HG03558 (cell line): ENCODE results near the gene FGB.

Experiments used
- ATAC-seq: cut with Tn5 transposase; IDR thresholded peaks from one replicate; pipeline ENCODE4 v1.9.1; 2021; ENCODE audit warnings: moderate number of reproducible peaks; ENCODE audit not compliant: unreplicated experiment; ENCODE audit errors: extremely low read depth

FGB gene

GRCh38 chr4:154562697-154563254, at the start of gene FGB:
Gene FGB (plus strand): TSS chr4:154563011. CDS start chr4:154563019, 8 bp downstream.
- no peak for ATAC-seq

GRCh38 chr4:154516318-154517029, 46.3 kb upstream of the FGB start:
- no peak for ATAC-seq

- no peak for ATAC-seq
Measured at GRCh38 chr4:154517591-154517990, 45.2 kb upstream of the FGB start.

GRCh38 chr4:154519214-154519613, 43.6 kb upstream of the FGB start:
- ATAC-seq, result no peak

- no peak for ATAC-seq
Measured at GRCh38 chr4:154521607-154522006, 41.2 kb upstream of the FGB start.

- no peak for ATAC-seq
Measured at GRCh38 chr4:154526151-154526550, 36.7 kb upstream of the FGB start.

GRCh38 chr4:154527308-154527707, 35.5 kb upstream of the FGB start:
- no peak for ATAC-seq

GRCh38 chr4:154528869-154529268, 33.9 kb upstream of the FGB start:
- no peak for ATAC-seq

- ATAC-seq, result no peak
Measured at GRCh38 chr4:154529728-154530519, 32.9 kb upstream of the FGB start.

- no peak for ATAC-seq
Measured at GRCh38 chr4:154534296-154534695, 28.5 kb upstream of the FGB start.

GRCh38 chr4:154542271-154542879, 20.4 kb upstream of the FGB start:
- ATAC-seq, result no peak

- ATAC-seq, result no peak
Measured at GRCh38 chr4:154545689-154546088, 17.1 kb upstream of the FGB start.

GRCh38 chr4:154549894-154550790, 12.7 kb upstream of the FGB start, which contains the start of gene PLRG1:
Gene PLRG1 (minus strand): TSS chr4:154550400. CDS start chr4:154550308, 92 bp downstream.
- ATAC-seq, result peak; percentile 96

GRCh38 chr4:154551872-154552686, 10.7 kb upstream of the FGB start:
- ATAC-seq, result peak; percentile 51

- ATAC-seq, result no peak
Measured at GRCh38 chr4:154559141-154559493, 3.7 kb upstream of the FGB start.

GRCh38 chr4:154559494-154560418, 3.1 kb upstream of the FGB start:
- ATAC-seq, result peak; percentile 75

GRCh38 chr4:154560419-154560801, 2.4 kb upstream of the FGB start:
- ATAC-seq, result no peak

- ATAC-seq, result no peak
Measured at GRCh38 chr4:154560824-154561231, 2.0 kb upstream of the FGB start.
